ENCODE results near the gene ZNF76. TPM values are rescaled to one million over a fixed set of nuclear protein-coding genes. Genes with fewer than 3 reads are reported as not detected.
A peak's percentile ranks its signal among the peaks of the same experiment; 100 is the strongest.

The ZNF76 gene
- polyA plus RNA-seq, 1 donor from 2014 or later, result 26.3 TPM

DNA sequence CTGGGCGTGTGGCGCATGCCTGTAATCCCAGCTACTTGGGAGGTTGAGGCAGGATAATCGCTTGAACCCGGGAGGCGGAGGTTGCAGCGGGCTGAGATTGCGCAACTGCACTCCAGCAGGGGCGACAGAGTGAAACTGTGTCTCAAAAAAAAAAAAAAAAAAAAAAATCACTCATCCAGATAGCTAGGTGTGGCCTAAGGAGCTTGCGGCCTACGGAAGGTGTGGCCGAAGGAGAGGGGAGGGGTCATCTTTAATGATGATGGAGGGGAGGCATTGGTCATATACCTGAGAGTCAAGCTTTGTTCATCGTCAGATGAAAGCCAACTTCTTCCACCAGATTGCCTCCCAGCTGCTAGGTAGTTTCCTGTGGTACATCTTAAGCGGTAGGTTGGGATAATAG lies 82.0 kb downstream of the ZNF76 start:
- H2AFZ ChIP-seq (ENCODE audit: low read depth, low read length), result no peak overlapping the region
- no peaks in the 10 kb centered on the region for H3K79me2 ChIP-seq (replicated peaks; ENCODE audit: insufficient read depth, low read length)
- peak overlapping the region; percentile 88 for H3K4me3 ChIP-seq (ENCODE audit: low read length)
- no peak overlapping the region for H3K9ac ChIP-seq (ENCODE audit: low read length)
- H3K9me3 ChIP-seq (ENCODE audit: low read length), result no peaks in the 10 kb centered on the region
- no peaks in the 10 kb centered on the region for H3K27me3 ChIP-seq (ENCODE audit: insufficient read depth, low read depth, low read length)
- no peaks in the 10 kb centered on the region for H4K20me1 ChIP-seq (ENCODE audit: insufficient read depth)
- H3K27ac ChIP-seq (ENCODE audit: low read length), result no peak overlapping the region
- H3K36me3 ChIP-seq (ENCODE audit: insufficient read depth, low read length), result no peaks in the 10 kb centered on the region
- H3K4me2 ChIP-seq (ENCODE audit: low read length), result no peak overlapping the region
- TF ChIP-seq EZH2 (IDR thresholded peaks at IDR 0.05; ENCODE audit: borderline replicate concordance, insufficient read depth, low read length, poor library complexity, severe bottlenecking), result no peak
- no peak for TF ChIP-seq TAF1 (IDR thresholded peaks at IDR 0.05; ENCODE audit: low read depth)
- no peak for TF ChIP-seq MXI1 (conservative IDR thresholded peaks at IDR 0.05; ENCODE audit: poor library complexity, severe bottlenecking)
- TF ChIP-seq, protein P1, sequence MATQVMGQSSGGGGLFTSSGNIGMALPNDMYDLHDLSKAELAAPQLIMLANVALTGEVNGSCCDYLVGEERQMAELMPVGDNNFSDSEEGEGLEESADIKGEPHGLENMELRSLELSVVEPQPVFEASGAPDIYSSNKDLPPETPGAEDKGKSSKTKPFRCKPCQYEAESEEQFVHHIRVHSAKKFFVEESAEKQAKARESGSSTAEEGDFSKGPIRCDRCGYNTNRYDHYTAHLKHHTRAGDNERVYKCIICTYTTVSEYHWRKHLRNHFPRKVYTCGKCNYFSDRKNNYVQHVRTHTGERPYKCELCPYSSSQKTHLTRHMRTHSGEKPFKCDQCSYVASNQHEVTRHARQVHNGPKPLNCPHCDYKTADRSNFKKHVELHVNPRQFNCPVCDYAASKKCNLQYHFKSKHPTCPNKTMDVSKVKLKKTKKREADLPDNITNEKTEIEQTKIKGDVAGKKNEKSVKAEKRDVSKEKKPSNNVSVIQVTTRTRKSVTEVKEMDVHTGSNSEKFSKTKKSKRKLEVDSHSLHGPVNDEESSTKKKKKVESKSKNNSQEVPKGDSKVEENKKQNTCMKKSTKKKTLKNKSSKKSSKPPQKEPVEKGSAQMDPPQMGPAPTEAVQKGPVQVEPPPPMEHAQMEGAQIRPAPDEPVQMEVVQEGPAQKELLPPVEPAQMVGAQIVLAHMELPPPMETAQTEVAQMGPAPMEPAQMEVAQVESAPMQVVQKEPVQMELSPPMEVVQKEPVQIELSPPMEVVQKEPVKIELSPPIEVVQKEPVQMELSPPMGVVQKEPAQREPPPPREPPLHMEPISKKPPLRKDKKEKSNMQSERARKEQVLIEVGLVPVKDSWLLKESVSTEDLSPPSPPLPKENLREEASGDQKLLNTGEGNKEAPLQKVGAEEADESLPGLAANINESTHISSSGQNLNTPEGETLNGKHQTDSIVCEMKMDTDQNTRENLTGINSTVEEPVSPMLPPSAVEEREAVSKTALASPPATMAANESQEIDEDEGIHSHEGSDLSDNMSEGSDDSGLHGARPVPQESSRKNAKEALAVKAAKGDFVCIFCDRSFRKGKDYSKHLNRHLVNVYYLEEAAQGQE (IDR thresholded peaks at IDR 0.05; ENCODE audit: borderline replicate concordance), result no peak
- TF ChIP-seq, protein P2, sequence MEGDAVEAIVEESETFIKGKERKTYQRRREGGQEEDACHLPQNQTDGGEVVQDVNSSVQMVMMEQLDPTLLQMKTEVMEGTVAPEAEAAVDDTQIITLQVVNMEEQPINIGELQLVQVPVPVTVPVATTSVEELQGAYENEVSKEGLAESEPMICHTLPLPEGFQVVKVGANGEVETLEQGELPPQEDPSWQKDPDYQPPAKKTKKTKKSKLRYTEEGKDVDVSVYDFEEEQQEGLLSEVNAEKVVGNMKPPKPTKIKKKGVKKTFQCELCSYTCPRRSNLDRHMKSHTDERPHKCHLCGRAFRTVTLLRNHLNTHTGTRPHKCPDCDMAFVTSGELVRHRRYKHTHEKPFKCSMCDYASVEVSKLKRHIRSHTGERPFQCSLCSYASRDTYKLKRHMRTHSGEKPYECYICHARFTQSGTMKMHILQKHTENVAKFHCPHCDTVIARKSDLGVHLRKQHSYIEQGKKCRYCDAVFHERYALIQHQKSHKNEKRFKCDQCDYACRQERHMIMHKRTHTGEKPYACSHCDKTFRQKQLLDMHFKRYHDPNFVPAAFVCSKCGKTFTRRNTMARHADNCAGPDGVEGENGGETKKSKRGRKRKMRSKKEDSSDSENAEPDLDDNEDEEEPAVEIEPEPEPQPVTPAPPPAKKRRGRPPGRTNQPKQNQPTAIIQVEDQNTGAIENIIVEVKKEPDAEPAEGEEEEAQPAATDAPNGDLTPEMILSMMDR (IDR thresholded peaks at IDR 0.05; ENCODE audit: poor library complexity, severe bottlenecking), result no peak
- no peak for TF ChIP-seq RAD21 (conservative IDR thresholded peaks at IDR 0.05)
- no peak for TF ChIP-seq POLR2AphosphoS5 (IDR thresholded peaks at IDR 0.05)
- TF ChIP-seq EP300 (conservative IDR thresholded peaks at IDR 0.05; ENCODE audit: poor library complexity, severe bottlenecking), result no peak
- TF ChIP-seq SMC3 (conservative IDR thresholded peaks at IDR 0.05; ENCODE audit: poor library complexity), result no peak
- H3F3A ChIP-seq (ENCODE audit: insufficient read depth, low read length, poor library complexity, severe bottlenecking), result no peaks in the 10 kb centered on the region
- H3K9me2 ChIP-seq (ENCODE audit: insufficient read depth, low read length), result no peaks in the 10 kb centered on the region

DNA sequence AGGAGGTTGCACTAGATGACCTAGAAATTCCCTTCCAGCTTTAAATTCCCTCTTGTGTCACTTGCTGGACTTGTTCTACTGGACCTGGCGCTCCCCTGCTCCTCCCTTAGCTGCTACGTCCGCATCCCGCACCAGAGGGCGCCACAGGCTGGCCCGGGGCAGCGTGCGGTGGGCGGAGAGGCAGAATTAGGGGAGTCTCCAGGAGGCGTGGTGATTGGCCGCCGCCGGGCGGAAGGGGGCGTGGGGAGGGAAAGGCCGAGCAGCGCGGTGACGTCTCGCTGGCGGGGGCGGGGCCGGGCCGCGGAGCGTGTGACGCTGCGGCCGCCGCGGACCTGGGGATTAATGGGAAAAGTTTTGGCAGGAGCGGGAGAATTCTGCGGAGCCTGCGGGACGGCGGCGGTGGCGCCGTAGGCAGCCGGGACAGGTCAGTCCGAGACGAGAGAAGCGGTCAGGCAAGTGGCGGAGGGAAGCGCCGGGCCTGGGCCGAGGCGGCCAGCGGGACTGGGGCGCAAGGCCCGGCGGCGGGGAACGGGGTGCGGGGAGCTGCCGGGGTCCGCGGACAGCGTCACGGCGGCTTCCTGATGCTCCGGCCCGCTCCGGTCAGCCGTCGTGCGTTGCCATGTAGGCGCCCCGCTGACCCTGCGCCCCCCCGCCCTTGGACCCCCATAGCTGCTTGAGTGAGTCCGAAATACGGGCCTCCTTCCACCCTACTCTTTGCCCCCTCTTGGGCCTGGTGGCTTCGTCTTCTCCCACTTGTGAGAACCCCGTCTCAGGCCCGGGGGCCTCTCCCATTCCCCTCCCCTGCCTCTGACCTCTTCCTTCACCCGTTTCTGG lies 82.9 kb downstream of the ZNF76 start, which contains the start of gene PPARD:
PPARD (plus strand) TSS at position 301 of the 834 bp plus-strand sequence. CDS start 68,530 bp downstream, outside the sequence.
- no peak within 1 kb of the TSS for H2AFZ ChIP-seq (ENCODE audit: low read depth, low read length)
- no peaks in the 10 kb centered on the region for H3K9me2 ChIP-seq (ENCODE audit: insufficient read depth, low read length)
- no peaks in the 10 kb centered on the region for H3K27me3 ChIP-seq (ENCODE audit: insufficient read depth, low read depth, low read length)
- no peaks in the 10 kb centered on the region for H3K79me2 ChIP-seq (replicated peaks; ENCODE audit: insufficient read depth, low read length)
- peak within 1 kb of the TSS; percentile 58 for H3K9ac ChIP-seq (ENCODE audit: low read length)
- H3K4me2 ChIP-seq (ENCODE audit: low read length), result peak within 1 kb of the TSS; percentile 78
- H3K4me3 ChIP-seq (ENCODE audit: low read length), result peak within 1 kb of the TSS; percentile 88
- no peaks in the 10 kb centered on the region for H3F3A ChIP-seq (ENCODE audit: insufficient read depth, low read length, poor library complexity, severe bottlenecking)
- no peaks in the 10 kb centered on the region for H4K20me1 ChIP-seq (ENCODE audit: insufficient read depth)
- no peak within 1 kb of the TSS for H3K27ac ChIP-seq (ENCODE audit: low read length)
- TF ChIP-seq SMC3 (conservative IDR thresholded peaks at IDR 0.05; ENCODE audit: poor library complexity), result peak; percentile 96
- peak; percentile 96 for TF ChIP-seq RAD21 (conservative IDR thresholded peaks at IDR 0.05)
- TF ChIP-seq EZH2 (IDR thresholded peaks at IDR 0.05; ENCODE audit: borderline replicate concordance, insufficient read depth, low read length, poor library complexity, severe bottlenecking), result no peak
- TF ChIP-seq TAF1 (IDR thresholded peaks at IDR 0.05; ENCODE audit: low read depth), result no peak
- peak; percentile 71 for TF ChIP-seq MXI1 (conservative IDR thresholded peaks at IDR 0.05; ENCODE audit: poor library complexity, severe bottlenecking)
- TF ChIP-seq POLR2AphosphoS5 (IDR thresholded peaks at IDR 0.05), result no peak
- TF ChIP-seq EP300 (conservative IDR thresholded peaks at IDR 0.05; ENCODE audit: poor library complexity, severe bottlenecking), result no peak
- TF ChIP-seq, protein P1 (IDR thresholded peaks at IDR 0.05; ENCODE audit: borderline replicate concordance), result no peak
- TF ChIP-seq, protein P2 (IDR thresholded peaks at IDR 0.05; ENCODE audit: poor library complexity, severe bottlenecking), result peak; percentile 98
- H3K9me3 ChIP-seq (ENCODE audit: low read length), result no peaks in the 10 kb centered on the region
- no peaks in the 10 kb centered on the region for H3K36me3 ChIP-seq (ENCODE audit: insufficient read depth, low read length)
